K562 (cell line): ENCODE data around the gene JUP. TPM values are rescaled to one million over a fixed set of nuclear protein-coding genes. Genes with fewer than 3 reads are reported as not detected.
A peak's percentile ranks its signal among the peaks of the same experiment; 100 is the strongest.

Source experiments
- ADNP ChIP-seq: fragments of 200-800 bp; sonication (Bioruptor generic); IDR thresholded peaks from 2 replicates; pipeline ENCODE4 v1.6.1; 2016; ENCODE audit warnings: missing genetic modification characterization, missing compliant biosample characterization
- CTBP1 ChIP-seq: fragments of 450-650 bp; IDR thresholded peaks from 2 replicates; pipeline ENCODE4 v1.6.1; 2016; ENCODE audit warnings: borderline replicate concordance
- DIDO1 ChIP-seq: fragments of 450-650 bp; IDR thresholded peaks from 2 replicates; pipeline ENCODE4 v1.6.1; 2016; ENCODE audit warnings: low read depth, missing biosample characterization, missing genetic modification characterization
- ETV5 ChIP-seq: sonication (generic); formaldehyde crosslinking; IDR thresholded peaks from 2 replicates; pipeline ENCODE4 v1.4.0; 2020; ENCODE audit warnings: low read depth, mild to moderate bottlenecking, missing genetic modification reagents
- KDM4B ChIP-seq, 2 experiments: fragments of 450-650 bp in 1 of 2; sonication (generic) in 1 of 2; IDR thresholded peaks; 2 replicates each; pipeline ENCODE4 v1.6.1; 2016 to 2017; ENCODE audit warnings: borderline replicate concordance in 2 of 2, antibody characterized with exemption in 1 of 2, low read depth in 1 of 2, mild to moderate bottlenecking in 1 of 2
- MBD2 ChIP-seq: sonication (generic); IDR thresholded peaks from 2 replicates; pipeline ENCODE4 v1.6.1; 2016; ENCODE audit warnings: low read depth, borderline replicate concordance
- RBM14 ChIP-seq: fragments of 200-400 bp; formaldehyde crosslinking; IDR thresholded peaks from 2 replicates; pipeline ENCODE4 v1.6.1; 2018; ENCODE audit warnings: low read depth, mild to moderate bottlenecking, low read length, moderate library complexity, borderline replicate concordance; ENCODE audit not compliant: insufficient read depth
- SRSF9 ChIP-seq: fragments of 200-400 bp; formaldehyde crosslinking; IDR thresholded peaks from 2 replicates; pipeline ENCODE4 v1.6.1; 2017; ENCODE audit warnings: low read depth, low read length, borderline replicate concordance
- TFAM ChIP-seq: fragments of 250-450 bp; sonication (Bioruptor Pico); conservative IDR thresholded peaks from 2 replicates; pipeline ENCODE4 v1.5.0; 2021; ENCODE audit warnings: mild to moderate bottlenecking, moderate library complexity
- THRA ChIP-seq: fragments of 450-650 bp; IDR thresholded peaks from 2 replicates; pipeline ENCODE4 v1.6.1; 2017; ENCODE audit warnings: mild to moderate bottlenecking, moderate library complexity
- YY1 ChIP-seq, 3 experiments: IDR thresholded peaks; 2 replicates each; pipeline ENCODE4 v1.6.1; 2011; ENCODE audit warnings: low read length in 2 of 3, mild to moderate bottlenecking in 2 of 3, moderate library complexity in 2 of 3, borderline replicate concordance in 1 of 3, control low read depth in 1 of 3, low read depth in 1 of 3; ENCODE audit not compliant: insufficient read depth in 3 of 3, insufficient replicate concordance in 2 of 3, control insufficient read depth in 1 of 3, insufficient read length in 1 of 3; ENCODE audit errors: extremely low read depth in 1 of 3
- ZFP36 ChIP-seq: fragments of 150-350 bp; IDR thresholded peaks from 2 replicates; pipeline ENCODE4 v1.6.1; 2018; ENCODE audit warnings: low read length, low read depth; ENCODE audit not compliant: partially characterized antibody
- ZNF239 ChIP-seq: fragments of 250-450 bp; sonication (Bioruptor Pico); IDR thresholded peaks from 2 replicates; pipeline ENCODE4 v1.4.0; 2020; ENCODE audit warnings: mild to moderate bottlenecking
- ZNF518B ChIP-seq: fragments of 250-450 bp; sonication (Bioruptor Pico); IDR thresholded peaks from 2 replicates; pipeline ENCODE4 v1.5.0; 2021; ENCODE audit warnings: mild to moderate bottlenecking, moderate library complexity
- ZNF695 ChIP-seq: fragments of 450-650 bp; formaldehyde crosslinking; IDR thresholded peaks from 2 replicates; pipeline ENCODE4 v1.4.0; 2020; ENCODE audit warnings: mild to moderate bottlenecking, moderate library complexity
- polyA plus RNA-seq, 8 experiments: library from polyadenylated mRNA; depleted of rRNA in 4 of 8; stranded (reverse) in 5 of 8; unstranded in 3 of 8; fragments of >200 nt; fragmentation: Nextera tagmentation in 2 of 8; fragmentation: Illumina TruSeq in 1 of 8; extraction: Ambion mirVana in 2 of 8; extraction: Trizol in 1 of 8; gene quantifications; 2 replicates each; pipeline versions ENCODE4 v1.2.1 to v1.2.3, GENCODE V29; 2011 to 2014; ENCODE audit warnings: inconsistent platforms in 1 of 8, missing spikeins in 1 of 8
- total RNA-seq, 7 experiments: library from RNA; depleted of rRNA in 6 of 7; stranded (reverse); fragments of >200 nt in 6 of 7; fragmentation: Illumina TruSeq in 2 of 7; extraction: Trizol in 2 of 7; gene quantifications; 2 replicates each; pipeline versions ENCODE4 v1.2.1 to v1.2.3, GENCODE V29; 2011 to 2021; ENCODE audit warnings: low replicate concordance in 1 of 7
- TF ChIP-seq, protein P1 (sequence below): fragments of 450-650 bp; formaldehyde crosslinking; conservative IDR thresholded peaks from 2 replicates; pipeline ENCODE4 v1.4.0; 2022; ENCODE audit warnings: mild to moderate bottlenecking, missing genetic modification characterization
- TF ChIP-seq, protein P2 (sequence below): fragments of 250-450 bp; sonication (Bioruptor Pico); IDR thresholded peaks from 2 replicates; pipeline ENCODE4 v1.8.0; 2022; ENCODE audit warnings: moderate library complexity, mild to moderate bottlenecking, inconsistent platforms

JUP gene
- total and polyA plus RNA-seq, 9 of the 15 experiments (the other 6 are each of a cell fraction or from before 2014, with no cell fraction given) = 6.4 to 177 (median 31.2) TPM

- TF ChIP-seq, protein P1, sequence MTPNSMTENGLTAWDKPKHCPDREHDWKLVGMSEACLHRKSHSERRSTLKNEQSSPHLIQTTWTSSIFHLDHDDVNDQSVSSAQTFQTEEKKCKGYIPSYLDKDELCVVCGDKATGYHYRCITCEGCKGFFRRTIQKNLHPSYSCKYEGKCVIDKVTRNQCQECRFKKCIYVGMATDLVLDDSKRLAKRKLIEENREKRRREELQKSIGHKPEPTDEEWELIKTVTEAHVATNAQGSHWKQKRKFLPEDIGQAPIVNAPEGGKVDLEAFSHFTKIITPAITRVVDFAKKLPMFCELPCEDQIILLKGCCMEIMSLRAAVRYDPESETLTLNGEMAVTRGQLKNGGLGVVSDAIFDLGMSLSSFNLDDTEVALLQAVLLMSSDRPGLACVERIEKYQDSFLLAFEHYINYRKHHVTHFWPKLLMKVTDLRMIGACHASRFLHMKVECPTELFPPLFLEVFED = no peak
- no peak for TF ChIP-seq THRA
- no peak for TF ChIP-seq ZFP36
- TF ChIP-seq, protein P2, sequence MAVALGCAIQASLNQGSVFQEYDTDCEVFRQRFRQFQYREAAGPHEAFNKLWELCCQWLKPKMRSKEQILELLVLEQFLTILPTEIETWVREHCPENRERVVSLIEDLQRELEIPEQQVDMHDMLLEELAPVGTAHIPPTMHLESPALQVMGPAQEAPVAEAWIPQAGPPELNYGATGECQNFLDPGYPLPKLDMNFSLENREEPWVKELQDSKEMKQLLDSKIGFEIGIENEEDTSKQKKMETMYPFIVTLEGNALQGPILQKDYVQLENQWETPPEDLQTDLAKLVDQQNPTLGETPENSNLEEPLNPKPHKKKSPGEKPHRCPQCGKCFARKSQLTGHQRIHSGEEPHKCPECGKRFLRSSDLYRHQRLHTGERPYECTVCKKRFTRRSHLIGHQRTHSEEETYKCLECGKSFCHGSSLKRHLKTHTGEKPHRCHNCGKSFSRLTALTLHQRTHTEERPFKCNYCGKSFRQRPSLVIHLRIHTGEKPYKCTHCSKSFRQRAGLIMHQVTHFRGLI (CRISPR knock-in tag) = no peak
- no peak for TF ChIP-seq ADNP (tag)
- no peak for TF ChIP-seq RBM14
- no peak for TF ChIP-seq SRSF9
- TF ChIP-seq YY1 (IDR thresholded peaks at IDR 0.05; ENCODE audit: borderline replicate concordance in 1 of 3, control insufficient read depth in 1 of 3, extremely low read depth in 1 of 3, insufficient read depth in 3 of 3, insufficient read length in 1 of 3, insufficient replicate concordance in 2 of 3, low read depth in 1 of 3, low read length in 2 of 3) = peak in 1 of 3 experiments; percentile 26
- no peak for TF ChIP-seq TFAM (CRISPR knock-in tag)
- no peak for TF ChIP-seq ZNF239 (CRISPR knock-in tag)
- no peak; the same call in 1 of the 2 replicates for TF ChIP-seq MBD2
- no peak for TF ChIP-seq KDM4B (IDR thresholded peaks at IDR 0.05; ENCODE audit: borderline replicate concordance in 2 of 2, low read depth in 1 of 2)
- TF ChIP-seq DIDO1 (tag) = no peak
- TF ChIP-seq ETV5 (CRISPR knock-in tag) = no peak
- peak; percentile 68; the same call in 1 of the 2 replicates for TF ChIP-seq CTBP1
- no peak for TF ChIP-seq ZNF518B (CRISPR knock-in tag)
- TF ChIP-seq ZNF695 (CRISPR knock-in tag) = no peak
Observed at GRCh38 chr17:41784207-41784744, 2.2 kb downstream of the JUP start (continued).
